Upper lobe of left lung (tissue), 6 donors: Measurements from ENCODE around the gene NUP188. TPM values are rescaled to one million over a fixed set of nuclear protein-coding genes. Genes with fewer than 3 reads are reported as not detected.

Source experiments
- ATAC-seq, 2 donors: fragments of 200-7000 bp; cut with Tn5 transposase; one replicate each; pipeline ENCODE4 v1.9.1; 2022; ENCODE audit warnings: mild to moderate bottlenecking in 2 of 2, moderate library complexity in 2 of 2; ENCODE audit not compliant: low FRiP score in 2 of 2
- DNase-seq, 2 donors: peaks; one replicate each; pipeline ENCODE4 v3.0.0-alpha.2; 2019 to 2020
- H3K27ac ChIP-seq, 4 donors: fragments of 200-600 bp; sonication (generic); one replicate each; pipeline ENCODE4 v1.5.1; 2016 to 2019
- H3K27me3 ChIP-seq, 4 donors: fragments of 200-600 bp; sonication (generic); one replicate each; pipeline ENCODE4 v1.5.1; 2017 to 2019
- H3K36me3 ChIP-seq, 4 donors: fragments of 200-600 bp; sonication (generic); one replicate each; pipeline ENCODE4 v1.5.1; 2016 to 2019
- H3K4me1 ChIP-seq, 4 donors: fragments of 200-600 bp; sonication (generic); one replicate each; pipeline ENCODE4 v1.5.1; 2018 to 2019
- H3K4me3 ChIP-seq, 4 donors: fragments of 200-600 bp; sonication (generic); one replicate each; pipeline ENCODE4 v1.5.1; 2017 to 2019; ENCODE audit warnings: mild to moderate bottlenecking in 2 of 4, moderate library complexity in 1 of 4
- H3K9me3 ChIP-seq, 4 donors: fragments of 200-600 bp; sonication (generic); one replicate each; pipeline ENCODE4 v1.5.1; 2018 to 2019
- EP300 ChIP-seq, 4 donors: sonication (generic); formaldehyde crosslinking; IDR thresholded peaks; one replicate each; pipeline ENCODE4 v1.5.1; 2017; ENCODE audit warnings: antibody characterized with exemption in 4 of 4, control low read depth in 2 of 4
- POLR2A ChIP-seq, 4 donors: fragments of 450-650 bp; IDR thresholded peaks; one replicate each; pipeline ENCODE4 v1.5.1; 2016 to 2017; ENCODE audit warnings: antibody characterized with exemption in 4 of 4, mild to moderate bottlenecking in 2 of 4
- POLR2AphosphoS5 ChIP-seq, 2 donors: sonication (generic); formaldehyde crosslinking; IDR thresholded peaks; one replicate each; pipeline ENCODE4 v1.5.1; 2017; ENCODE audit warnings: antibody characterized with exemption in 2 of 2
- WGBS, 2 donors: methylation state at CpG; one replicate each; pipeline ENCODE4 v1.1.5; 2017 to 2018; 5-methylcytosine and 5-hydroxymethylcytosine counted together
- total RNA-seq, 6 donors: library from RNA; depleted of rRNA in 4 of 6; stranded (reverse); fragments of >200 nt in 4 of 6; gene quantifications; one replicate each; pipeline versions ENCODE4 v1.1.0 to v1.2.1, GENCODE V29; 2016 to 2021
- TF ChIP-seq, protein P1 (sequence below), 6 experiments: fragments of 450-650 bp in 4 of 6; fragments of 200-600 bp in 2 of 6; sonication (generic) in 2 of 6; IDR thresholded peaks; one replicate each; pipeline ENCODE4 v1.5.1; 2016 to 2019; ENCODE audit warnings: antibody characterized with exemption in 6 of 6
- donor health status: DM: no; HTN: no; CAD: no; lungs with moderate emphysema.
- donor health status: DM: no; HTN: yes; CAD: no; lungs with severe emphysema.

NUP188 gene
- total RNA-seq, 6 donors from 2014 or later = 30.4 to 225 (median 50.1) TPM

DNA sequence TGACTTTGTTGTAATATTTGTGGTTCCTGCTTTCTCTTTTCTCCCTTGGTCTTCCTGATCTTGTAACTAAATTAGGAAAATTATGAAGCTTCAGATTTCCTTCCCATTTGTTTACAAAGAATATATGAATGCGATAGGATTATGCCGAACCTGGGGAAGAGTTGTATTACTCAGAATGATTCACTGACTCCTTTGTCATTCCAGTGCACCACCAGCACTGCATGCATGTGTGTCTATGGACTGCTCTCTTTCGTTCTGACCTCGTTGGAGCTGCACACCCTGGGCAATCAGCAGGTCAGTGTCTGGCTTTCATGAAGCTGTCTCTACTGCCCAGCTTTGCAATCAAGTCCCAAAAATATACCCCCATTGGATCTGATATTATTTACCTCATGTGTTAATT lies 25.5 kb downstream of the NUP188 start:
- no peak for TF ChIP-seq POLR2AphosphoS5 (IDR thresholded peaks at IDR 0.05)
- no peak for TF ChIP-seq EP300 (IDR thresholded peaks at IDR 0.05)
- no peak for TF ChIP-seq POLR2A (IDR thresholded peaks at IDR 0.05)
- TF ChIP-seq, protein P1, sequence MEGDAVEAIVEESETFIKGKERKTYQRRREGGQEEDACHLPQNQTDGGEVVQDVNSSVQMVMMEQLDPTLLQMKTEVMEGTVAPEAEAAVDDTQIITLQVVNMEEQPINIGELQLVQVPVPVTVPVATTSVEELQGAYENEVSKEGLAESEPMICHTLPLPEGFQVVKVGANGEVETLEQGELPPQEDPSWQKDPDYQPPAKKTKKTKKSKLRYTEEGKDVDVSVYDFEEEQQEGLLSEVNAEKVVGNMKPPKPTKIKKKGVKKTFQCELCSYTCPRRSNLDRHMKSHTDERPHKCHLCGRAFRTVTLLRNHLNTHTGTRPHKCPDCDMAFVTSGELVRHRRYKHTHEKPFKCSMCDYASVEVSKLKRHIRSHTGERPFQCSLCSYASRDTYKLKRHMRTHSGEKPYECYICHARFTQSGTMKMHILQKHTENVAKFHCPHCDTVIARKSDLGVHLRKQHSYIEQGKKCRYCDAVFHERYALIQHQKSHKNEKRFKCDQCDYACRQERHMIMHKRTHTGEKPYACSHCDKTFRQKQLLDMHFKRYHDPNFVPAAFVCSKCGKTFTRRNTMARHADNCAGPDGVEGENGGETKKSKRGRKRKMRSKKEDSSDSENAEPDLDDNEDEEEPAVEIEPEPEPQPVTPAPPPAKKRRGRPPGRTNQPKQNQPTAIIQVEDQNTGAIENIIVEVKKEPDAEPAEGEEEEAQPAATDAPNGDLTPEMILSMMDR (IDR thresholded peaks at IDR 0.05) = no peak
- no peaks in the 10 kb centered on the region for H3K27me3 ChIP-seq
- no peak overlapping the region for H3K4me3 ChIP-seq
- ATAC-seq = no peak
- no peak for DNase-seq
- H3K36me3 ChIP-seq = peaks cover 52 to 99% (median 83%) of the 10 kb centered on the region in 4 donors
- H3K9me3 ChIP-seq = no peaks in the 10 kb centered on the region
- 88 to 91% methylated on average over 4 of the region's 4 CpGs for WGBS, 2 donors
- H3K4me1 ChIP-seq = no peaks in the 10 kb centered on the region
- H3K27ac ChIP-seq = no peak overlapping the region

DNA sequence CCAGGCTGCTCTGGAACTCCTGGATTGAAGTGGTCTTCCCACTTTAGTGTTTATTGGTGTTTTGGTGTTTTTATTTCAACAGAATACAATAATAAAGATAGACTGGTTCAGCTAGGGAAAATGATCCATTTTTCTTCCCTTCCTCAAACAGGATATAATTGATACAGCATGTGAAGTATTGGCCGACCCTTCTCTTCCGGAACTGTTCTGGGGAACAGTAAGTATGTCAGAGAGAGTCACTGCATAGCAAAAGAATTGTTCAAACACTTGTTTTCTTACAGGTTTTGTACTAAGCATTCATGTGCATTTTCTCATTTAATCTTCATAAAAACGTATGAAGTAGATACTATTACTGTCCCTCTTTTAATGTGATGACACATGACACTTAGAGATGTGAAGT lies 31.6 kb downstream of the NUP188 start:
- no peaks in the 10 kb centered on the region for H3K4me1 ChIP-seq
- no peak overlapping the region for H3K27ac ChIP-seq
- WGBS, 2 donors = 91 to 92% methylated on average over 3 of the region's 3 CpGs
- no peaks in the 10 kb centered on the region for H3K27me3 ChIP-seq
- peaks cover 60 to 97% (median 84%) of the 10 kb centered on the region in 4 donors for H3K36me3 ChIP-seq
- no peak overlapping the region for H3K4me3 ChIP-seq
- DNase-seq (no peak), ATAC-seq (no peak)
- TF ChIP-seq POLR2A (IDR thresholded peaks at IDR 0.05) (no peak), EP300 (IDR thresholded peaks at IDR 0.05) (no peak), POLR2AphosphoS5 (IDR thresholded peaks at IDR 0.05) (no peak)
- TF ChIP-seq, protein P1 (IDR thresholded peaks at IDR 0.05) = no peak
- no peaks in the 10 kb centered on the region for H3K9me3 ChIP-seq

DNA sequence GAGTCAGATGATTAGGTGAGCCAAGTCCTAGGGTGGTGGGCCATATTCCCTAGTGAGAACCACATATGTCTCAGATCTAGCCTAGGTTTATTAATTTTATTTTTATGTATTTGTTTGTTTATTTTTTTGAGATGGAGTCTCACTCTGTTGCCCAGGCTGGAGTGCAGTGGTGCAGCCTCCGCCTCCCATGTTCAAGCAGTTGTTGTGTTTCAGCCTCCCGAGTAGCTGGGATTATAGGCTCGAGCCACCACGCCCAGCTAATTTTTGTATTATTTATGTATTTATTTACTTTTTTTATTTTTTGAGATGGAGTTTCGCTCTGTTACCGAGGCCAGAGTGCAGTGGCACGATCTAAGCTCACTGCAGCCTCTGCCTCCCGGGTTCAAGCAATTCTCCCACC lies 36.0 kb downstream of the NUP188 start:
- no peak for ATAC-seq

DNA sequence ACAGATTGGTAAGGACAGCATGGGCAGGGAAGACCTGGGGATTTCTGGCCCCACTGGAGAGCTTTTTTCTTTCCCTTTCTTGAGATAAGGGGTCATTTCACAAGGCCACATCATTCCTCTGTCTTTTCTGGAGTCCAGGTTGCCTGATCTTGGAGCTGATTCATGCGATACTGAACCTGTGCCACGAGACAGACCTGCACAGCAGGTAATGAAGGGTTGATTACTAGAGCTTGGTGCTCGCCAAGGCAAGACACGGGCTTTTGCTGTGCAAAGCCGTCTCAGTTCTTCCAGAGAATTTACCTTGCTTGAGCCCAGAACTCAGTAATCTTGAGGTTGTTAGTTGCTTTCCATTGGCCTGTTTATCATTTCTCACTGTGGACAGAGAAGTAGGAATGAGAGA lies 39.2 kb downstream of the NUP188 start:
- Histone ChIP-seq H3K27ac (no peak overlapping the region), H3K27me3 (no peaks in the 10 kb centered on the region)

More for the DNA sequence above, 36.0 kb downstream of the NUP188 start:
- Histone ChIP-seq H3K27me3 (no peaks in the 10 kb centered on the region), H3K27ac (no peak overlapping the region), H3K4me1 (no peaks in the 10 kb centered on the region), H3K4me3 (no peak overlapping the region), H3K36me3 (peaks cover 62 to 100% (median 94%) of the 10 kb centered on the region in 4 donors), H3K9me3 (no peaks in the 10 kb centered on the region)
- TF ChIP-seq, protein P1 (IDR thresholded peaks at IDR 0.05) = no peak
- TF ChIP-seq POLR2A (IDR thresholded peaks at IDR 0.05) = no peak
- no peak for TF ChIP-seq EP300 (IDR thresholded peaks at IDR 0.05)
- TF ChIP-seq POLR2AphosphoS5 (IDR thresholded peaks at IDR 0.05) = no peak
- 96 to 97% methylated on average over 8 of the region's 8 CpGs for WGBS, 2 donors
- DNase-seq = no peak

More for the DNA sequence above, 39.2 kb downstream of the NUP188 start:
- TF ChIP-seq, protein P1 (IDR thresholded peaks at IDR 0.05) = no peak
- TF ChIP-seq EP300 (IDR thresholded peaks at IDR 0.05) (no peak), POLR2A (IDR thresholded peaks at IDR 0.05) (no peak), POLR2AphosphoS5 (IDR thresholded peaks at IDR 0.05) (no peak)
- H3K36me3 ChIP-seq = peaks cover 39 to 100% (median 88%) of the 10 kb centered on the region in 4 donors
- no peak overlapping the region for H3K4me3 ChIP-seq
- DNase-seq (no peak), ATAC-seq (no peak)
- no peaks in the 10 kb centered on the region for H3K9me3 ChIP-seq
- WGBS, 2 donors = 94 to 97% methylated on average over 5 of the region's 5 CpGs
- H3K4me1 ChIP-seq = no peaks in the 10 kb centered on the region
